ENCODE results near the gene S100A10.

The S100A10 gene

GRCh38 chr1:151961833-151962232, 31.8 kb downstream of the S100A10 start:
- H3K36me3 ChIP-seq (ENCODE audit: control insufficient read depth, insufficient read depth, low read length) = no peaks in the 10 kb centered on the region
- no peak overlapping the region for H3K27ac ChIP-seq (ENCODE audit: low read depth, low read length, severe bottlenecking)
- no peak overlapping the region for H3K4me3 ChIP-seq (ENCODE audit: extremely low read depth, insufficient read depth, low read length, poor library complexity, severe bottlenecking)
- 80 to 92% methylated on average over 3 to 4 of the region's 4 CpGs for WGBS, 2 experiments (ENCODE audit: insufficient coverage in 2 of 2)
- H3K4me1 ChIP-seq (ENCODE audit: control insufficient read depth, insufficient read depth, low read length, poor library complexity, severe bottlenecking) = no peaks in the 10 kb centered on the region
- H3K9me3 ChIP-seq (ENCODE audit: control insufficient read depth, low read length) = no peaks in the 10 kb centered on the region

- no peak overlapping the region for H3K27ac ChIP-seq (ENCODE audit: low read depth, low read length, severe bottlenecking)
- no peaks in the 10 kb centered on the region for H3K4me1 ChIP-seq (ENCODE audit: control insufficient read depth, insufficient read depth, low read length, poor library complexity, severe bottlenecking)
- WGBS, 2 experiments (ENCODE audit: insufficient coverage in 2 of 2) = 100% methylated on average over 2 of the region's 2 CpGs; no CpG with 5 or more reads in 1 of the 2 experiments
- H3K4me3 ChIP-seq (ENCODE audit: extremely low read depth, insufficient read depth, low read length, poor library complexity, severe bottlenecking) = no peak overlapping the region
- H3K36me3 ChIP-seq (ENCODE audit: control insufficient read depth, insufficient read depth, low read length) = no peaks in the 10 kb centered on the region
- H3K9me3 ChIP-seq (ENCODE audit: control insufficient read depth, low read length) = no peaks in the 10 kb centered on the region
Measured at GRCh38 chr1:151960780-151961513, 32.7 kb downstream of the S100A10 start.

- Histone ChIP-seq H3K27ac (ENCODE audit: low read depth, low read length, severe bottlenecking) (no peak overlapping the region), H3K4me1 (ENCODE audit: control insufficient read depth, insufficient read depth, low read length, poor library complexity, severe bottlenecking) (no peaks in the 10 kb centered on the region), H3K4me3 (ENCODE audit: extremely low read depth, insufficient read depth, low read length, poor library complexity, severe bottlenecking) (no peak overlapping the region), H3K36me3 (ENCODE audit: control insufficient read depth, insufficient read depth, low read length) (no peaks in the 10 kb centered on the region), H3K9me3 (ENCODE audit: control insufficient read depth, low read length) (no peaks in the 10 kb centered on the region)
- WGBS, 2 experiments (ENCODE audit: insufficient coverage in 2 of 2) = 90 to 100% methylated on average over 1 to 2 of the region's 2 CpGs
Measured at GRCh38 chr1:151958959-151959358, 34.7 kb downstream of the S100A10 start.

- no peaks in the 10 kb centered on the region for H3K4me1 ChIP-seq (ENCODE audit: control insufficient read depth, insufficient read depth, low read length, poor library complexity, severe bottlenecking)
- H3K9me3 ChIP-seq (ENCODE audit: control insufficient read depth, low read length) = no peaks in the 10 kb centered on the region
- H3K36me3 ChIP-seq (ENCODE audit: control insufficient read depth, insufficient read depth, low read length) = no peaks in the 10 kb centered on the region
- no CpG with 5 or more reads among the region's 3 CpGs for WGBS, 2 experiments (ENCODE audit: insufficient coverage in 2 of 2)
- no peak overlapping the region for H3K27ac ChIP-seq (ENCODE audit: low read depth, low read length, severe bottlenecking)
- no peak overlapping the region for H3K4me3 ChIP-seq (ENCODE audit: extremely low read depth, insufficient read depth, low read length, poor library complexity, severe bottlenecking)
Measured at GRCh38 chr1:151956957-151957497, 36.6 kb downstream of the S100A10 start.

GRCh38 chr1:151953409-151954094, 40.1 kb downstream of the S100A10 start:
- Histone ChIP-seq H3K4me1 (ENCODE audit: control insufficient read depth, insufficient read depth, low read length, poor library complexity, severe bottlenecking) (no peaks in the 10 kb centered on the region), H3K36me3 (ENCODE audit: control insufficient read depth, insufficient read depth, low read length) (no peaks in the 10 kb centered on the region), H3K9me3 (ENCODE audit: control insufficient read depth, low read length) (no peaks in the 10 kb centered on the region), H3K27ac (ENCODE audit: low read depth, low read length, severe bottlenecking) (no peak overlapping the region), H3K4me3 (ENCODE audit: extremely low read depth, insufficient read depth, low read length, poor library complexity, severe bottlenecking) (no peak overlapping the region)
- WGBS, 2 experiments (ENCODE audit: insufficient coverage in 2 of 2) = 94 to 96% methylated on average over 5 to 7 of the region's 7 CpGs

DNA sequence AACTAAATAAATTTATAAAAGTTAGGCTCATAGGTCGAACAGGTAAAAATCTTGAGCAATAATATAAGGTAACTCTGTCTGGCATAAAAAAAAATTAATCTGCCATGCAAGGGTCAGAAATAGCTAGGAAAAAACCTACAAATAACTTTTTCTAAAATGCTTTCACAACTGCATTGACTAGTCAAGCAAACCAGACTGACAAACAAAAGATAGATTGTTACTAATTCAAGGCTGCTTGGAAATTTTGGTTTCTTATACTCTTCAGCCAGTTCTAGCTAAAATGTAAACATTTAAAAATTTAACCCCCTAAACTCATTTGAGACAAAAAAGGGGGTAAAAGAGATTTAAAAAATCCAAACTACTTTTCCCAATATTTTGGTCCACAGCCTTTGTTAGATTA, 40.8 kb downstream of the S100A10 start:
- H3K4me1 ChIP-seq (ENCODE audit: control insufficient read depth, insufficient read depth, low read length, poor library complexity, severe bottlenecking) = no peaks in the 10 kb centered on the region
- no peaks in the 10 kb centered on the region for H3K36me3 ChIP-seq (ENCODE audit: control insufficient read depth, insufficient read depth, low read length)
- H3K4me3 ChIP-seq (ENCODE audit: extremely low read depth, insufficient read depth, low read length, poor library complexity, severe bottlenecking) = no peak overlapping the region
- H3K9me3 ChIP-seq (ENCODE audit: control insufficient read depth, low read length) = no peaks in the 10 kb centered on the region
- no peak overlapping the region for H3K27ac ChIP-seq (ENCODE audit: low read depth, low read length, severe bottlenecking)
- no CpG with 5 or more reads among the region's 1 CpG for WGBS, 2 experiments (ENCODE audit: insufficient coverage in 2 of 2)

GRCh38 chr1:151949371-151950193, 44.1 kb downstream of the S100A10 start:
- H3K27ac ChIP-seq (ENCODE audit: low read depth, low read length, severe bottlenecking) = no peak overlapping the region
- H3K4me3 ChIP-seq (ENCODE audit: extremely low read depth, insufficient read depth, low read length, poor library complexity, severe bottlenecking) = no peak overlapping the region
- 92 to 93% methylated on average over 18 of the region's 18 CpGs for WGBS, 2 experiments (ENCODE audit: insufficient coverage in 2 of 2)
- H3K36me3 ChIP-seq (ENCODE audit: control insufficient read depth, insufficient read depth, low read length) = no peaks in the 10 kb centered on the region
- no peaks in the 10 kb centered on the region for H3K9me3 ChIP-seq (ENCODE audit: control insufficient read depth, low read length)
- H3K4me1 ChIP-seq (ENCODE audit: control insufficient read depth, insufficient read depth, low read length, poor library complexity, severe bottlenecking) = peaks cover 12% of the 10 kb centered on the region

GRCh38 chr1:151948506-151948905, 45.2 kb downstream of the S100A10 start:
- Histone ChIP-seq H3K9me3 (ENCODE audit: control insufficient read depth, low read length) (no peaks in the 10 kb centered on the region), H3K36me3 (ENCODE audit: control insufficient read depth, insufficient read depth, low read length) (no peaks in the 10 kb centered on the region), H3K4me1 (ENCODE audit: control insufficient read depth, insufficient read depth, low read length, poor library complexity, severe bottlenecking) (peaks cover 12% of the 10 kb centered on the region), H3K4me3 (ENCODE audit: extremely low read depth, insufficient read depth, low read length, poor library complexity, severe bottlenecking) (no peak overlapping the region), H3K27ac (ENCODE audit: low read depth, low read length, severe bottlenecking) (no peak overlapping the region)
- no CpG with 5 or more reads among the region's 1 CpG for WGBS, 2 experiments (ENCODE audit: insufficient coverage in 2 of 2)

GRCh38 chr1:151947140-151947539, 46.5 kb downstream of the S100A10 start:
- Histone ChIP-seq H3K4me1 (ENCODE audit: control insufficient read depth, insufficient read depth, low read length, poor library complexity, severe bottlenecking) (peaks cover 12% of the 10 kb centered on the region), H3K27ac (ENCODE audit: low read depth, low read length, severe bottlenecking) (no peak overlapping the region), H3K4me3 (ENCODE audit: extremely low read depth, insufficient read depth, low read length, poor library complexity, severe bottlenecking) (no peak overlapping the region), H3K9me3 (ENCODE audit: control insufficient read depth, low read length) (no peaks in the 10 kb centered on the region), H3K36me3 (ENCODE audit: control insufficient read depth, insufficient read depth, low read length) (no peaks in the 10 kb centered on the region)
- no CpG with 5 or more reads among the region's 2 CpGs for WGBS, 2 experiments (ENCODE audit: insufficient coverage in 2 of 2)
